Esophagus muscularis mucosa (tissue), 3 donors: ENCODE data around the gene RFXANK.

ENCODE experiments used
- CTCF ChIP-seq, 3 experiments: fragments of 200-600 bp in 2 of 3; fragments of 450-650 bp in 1 of 3; sonication (generic) in 2 of 3; IDR thresholded peaks; one replicate each; pipeline ENCODE4 v1.5.1; 2017 to 2019; ENCODE audit warnings: antibody characterized with exemption in 3 of 3, mild to moderate bottlenecking in 2 of 3, moderate library complexity in 1 of 3
- POLR2A ChIP-seq: fragments of 450-650 bp; IDR thresholded peaks from one replicate; pipeline ENCODE4 v1.6.1; 2017; ENCODE audit warnings: antibody characterized with exemption, moderate library complexity, mild to moderate bottlenecking, low read depth
- POLR2AphosphoS5 ChIP-seq, 2 donors: sonication (generic); formaldehyde crosslinking; IDR thresholded peaks; one replicate each; pipeline ENCODE4 v1.6.1; 2017; ENCODE audit warnings: antibody characterized with exemption in 2 of 2

GRCh38 chr19:19230999-19231398, 38.9 kb downstream of the RFXANK start:
- TF ChIP-seq POLR2A: no peak
- no peak for TF ChIP-seq CTCF (IDR thresholded peaks at IDR 0.05)
- no peak for TF ChIP-seq POLR2AphosphoS5 (IDR thresholded peaks at IDR 0.05)
